Thymus (tissue), 11 donors: ENCODE measurements around the gene DMBX1. TPM values are rescaled to one million over a fixed set of nuclear protein-coding genes. Genes with fewer than 3 reads are reported as not detected.

Source experiments
- DNase-seq, 9 donors: peaks; one replicate each; pipeline ENCODE4 v3.0.0-alpha.2; 2013; ENCODE audit warnings: low spot score in 9 of 9, low read depth in 6 of 9, missing footprints in 1 of 9
- H3K27ac ChIP-seq, 2 donors: one replicate each; pipeline ENCODE4 v1.5.1; 2013; ENCODE audit warnings: control low read depth in 1 of 2, low read depth in 1 of 2, low read length in 1 of 2, mild to moderate bottlenecking in 1 of 2, moderate library complexity in 1 of 2
- H3K27me3 ChIP-seq, 2 donors: one replicate each; pipeline ENCODE4 v1.5.1; 2013; ENCODE audit warnings: low read length in 1 of 2; ENCODE audit not compliant: control insufficient read depth in 2 of 2, insufficient read depth in 1 of 2
- H3K36me3 ChIP-seq, 2 donors: one replicate each; pipeline ENCODE4 v1.5.1; 2013; ENCODE audit warnings: low read length in 1 of 2, mild to moderate bottlenecking in 1 of 2, moderate library complexity in 1 of 2; ENCODE audit not compliant: control insufficient read depth in 2 of 2, insufficient read depth in 2 of 2
- H3K4me1 ChIP-seq, 2 donors: one replicate each; pipeline ENCODE4 v1.5.1; 2013; ENCODE audit warnings: low read length in 2 of 2; ENCODE audit not compliant: control insufficient read depth in 2 of 2, insufficient read depth in 2 of 2
- H3K4me3 ChIP-seq, 2 donors: one replicate each; pipeline ENCODE4 v1.5.1; 2013; ENCODE audit warnings: low read length in 2 of 2, control low read depth in 1 of 2, mild to moderate bottlenecking in 1 of 2
- H3K9me3 ChIP-seq, 2 donors: one replicate each; pipeline ENCODE4 v1.5.1; 2013; ENCODE audit warnings: low read length in 1 of 2, mild to moderate bottlenecking in 1 of 2; ENCODE audit not compliant: control insufficient read depth in 2 of 2, insufficient read depth in 1 of 2
- WGBS: extraction: QIAGEN DNeasy Blood & Tissue Kit; methylation state at CpG from one replicate; pipeline ENCODE4 v1.1.7; 2013; 5-methylcytosine and 5-hydroxymethylcytosine counted together
- polyA plus RNA-seq: library from polyadenylated mRNA; stranded (reverse); fragments of 200-250 nt; gene quantifications from one replicate; pipeline ENCODE4 v1.2.3, GENCODE V29; 2013
- total RNA-seq: library from RNA; stranded (reverse); fragments of 120-200 nt; gene quantifications from one replicate; pipeline ENCODE4 v1.2.4, GENCODE V29; 2013
- donor health status: healthy.

Gene DMBX1
- total and polyA plus RNA-seq, 2 donors, result 0.05 to 0.21 TPM

GRCh38 chr1:46523496-46524353 is 34.1 kb downstream of the DMBX1 start:
- H3K9me3 ChIP-seq, result no peaks in the 10 kb centered on the region
- H3K36me3 ChIP-seq, result no peaks in the 10 kb centered on the region
- H3K27me3 ChIP-seq, result peaks cover 7 to 92% of the 10 kb centered on the region in 2 donors
- no peak overlapping the region for H3K4me3 ChIP-seq
- H3K27ac ChIP-seq, result no peak overlapping the region
- WGBS, result 88% methylated on average over 11 of the region's 11 CpGs
- no peak for DNase-seq
- H3K4me1 ChIP-seq, result peaks cover 0 to 4% of the 10 kb centered on the region in 2 donors

GRCh38 chr1:46524843-46525242 is 35.2 kb downstream of the DMBX1 start:
- no peak for DNase-seq
- H3K27me3 ChIP-seq, result peaks cover 7 to 94% of the 10 kb centered on the region in 2 donors
- no peaks in the 10 kb centered on the region for H3K9me3 ChIP-seq
- no peaks in the 10 kb centered on the region for H3K36me3 ChIP-seq
- WGBS, result 89% methylated on average over 5 of the region's 5 CpGs
- peaks cover 0 to 4% of the 10 kb centered on the region in 2 donors for H3K4me1 ChIP-seq
- no peak overlapping the region for H3K4me3 ChIP-seq
- no peak overlapping the region for H3K27ac ChIP-seq

- H3K27ac ChIP-seq, result no peak overlapping the region
- H3K4me3 ChIP-seq, result no peak overlapping the region
- no peaks in the 10 kb centered on the region for H3K36me3 ChIP-seq
- H3K4me1 ChIP-seq, result peaks cover 0 to 4% of the 10 kb centered on the region in 2 donors
- 60% methylated on average over 13 of the region's 13 CpGs for WGBS
- H3K27me3 ChIP-seq, result peaks cover 7 to 94% of the 10 kb centered on the region in 2 donors
- DNase-seq, result no peak
- no peaks in the 10 kb centered on the region for H3K9me3 ChIP-seq
These were observed 35.8 kb downstream of the DMBX1 start for GRCh38 chr1:46525253-46525983.

- H3K4me1 ChIP-seq, result peaks cover 0 to 4% of the 10 kb centered on the region in 2 donors
- peaks cover 7 to 97% of the 10 kb centered on the region in 2 donors for H3K27me3 ChIP-seq
- no peaks in the 10 kb centered on the region for H3K9me3 ChIP-seq
- DNase-seq, result no peak
- WGBS, result 38% methylated on average over 17 of the region's 17 CpGs
- H3K4me3 ChIP-seq, result no peak overlapping the region
- H3K36me3 ChIP-seq, result no peaks in the 10 kb centered on the region
- H3K27ac ChIP-seq, result no peak overlapping the region
These were observed 36.5 kb downstream of the DMBX1 start for GRCh38 chr1:46526013-46526690.

GRCh38 chr1:46526691-46527291 is 37.2 kb downstream of the DMBX1 start:
- Histone ChIP-seq H3K4me1 (peaks cover 0 to 4% of the 10 kb centered on the region in 2 donors), H3K27ac (no peak overlapping the region), H3K36me3 (no peaks in the 10 kb centered on the region), H3K9me3 (no peaks in the 10 kb centered on the region), H3K27me3 (peaks cover 7 to 98% of the 10 kb centered on the region in 2 donors), H3K4me3 (no peak overlapping the region)
- DNase-seq, result no peak
- 54% methylated on average over 14 of the region's 14 CpGs for WGBS

- Histone ChIP-seq H3K27me3 (peaks cover 8 to 98% of the 10 kb centered on the region in 2 donors), H3K9me3 (no peaks in the 10 kb centered on the region), H3K36me3 (no peaks in the 10 kb centered on the region), H3K4me3 (no peak overlapping the region), H3K4me1 (peaks cover 0 to 3% of the 10 kb centered on the region in 2 donors), H3K27ac (no peak overlapping the region)
- 29% methylated on average over 3 of the region's 3 CpGs for WGBS
- peak in 7 of 9 donors; percentile 4 to 68 (median 42) for DNase-seq
These were observed 38.0 kb downstream of the DMBX1 start for GRCh38 chr1:46527474-46528296.

GRCh38 chr1:46528297-46528955 is 38.8 kb downstream of the DMBX1 start:
- Histone ChIP-seq H3K27ac (no peak overlapping the region), H3K36me3 (no peaks in the 10 kb centered on the region), H3K9me3 (no peaks in the 10 kb centered on the region), H3K4me1 (peaks cover 0 to 2% of the 10 kb centered on the region in 2 donors), H3K27me3 (peaks cover 16 to 96% of the 10 kb centered on the region in 2 donors), H3K4me3 (no peak overlapping the region)
- WGBS, result 44% methylated on average over 11 of the region's 11 CpGs
- no peak for DNase-seq
